ENCODE data around the gene PCDH9.

PCDH9 gene

DNA sequence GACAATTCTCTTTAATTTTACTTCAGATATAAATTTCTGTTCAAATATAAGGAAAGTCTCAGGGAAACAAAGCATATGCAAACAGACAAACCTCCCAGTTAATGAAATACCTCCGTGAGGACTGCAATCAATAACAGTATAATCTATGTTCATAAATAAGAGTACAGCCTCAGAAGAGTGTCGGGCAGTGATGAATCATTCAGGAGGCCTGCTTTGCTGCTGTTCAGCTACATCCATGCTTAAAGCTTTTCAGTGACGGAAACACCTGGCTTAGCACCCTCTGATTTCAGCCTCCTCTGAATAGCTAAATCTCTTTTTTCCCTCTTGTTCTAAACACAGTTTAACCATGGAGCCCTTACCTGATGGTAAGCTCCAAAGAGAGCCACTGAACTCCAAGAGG, 69.0 kb downstream of the PCDH9 start:
- DNase-seq (ENCODE audit: low read depth, low spot score) = no peak

GRCh38 chr13:67158903-67159302, 71.2 kb downstream of the PCDH9 start:
- DNase-seq (ENCODE audit: low read depth, low spot score) = no peak

GRCh38 chr13:67156723-67157060, 73.4 kb downstream of the PCDH9 start:
- DNase-seq (ENCODE audit: low read depth, low spot score) = no peak

DNA sequence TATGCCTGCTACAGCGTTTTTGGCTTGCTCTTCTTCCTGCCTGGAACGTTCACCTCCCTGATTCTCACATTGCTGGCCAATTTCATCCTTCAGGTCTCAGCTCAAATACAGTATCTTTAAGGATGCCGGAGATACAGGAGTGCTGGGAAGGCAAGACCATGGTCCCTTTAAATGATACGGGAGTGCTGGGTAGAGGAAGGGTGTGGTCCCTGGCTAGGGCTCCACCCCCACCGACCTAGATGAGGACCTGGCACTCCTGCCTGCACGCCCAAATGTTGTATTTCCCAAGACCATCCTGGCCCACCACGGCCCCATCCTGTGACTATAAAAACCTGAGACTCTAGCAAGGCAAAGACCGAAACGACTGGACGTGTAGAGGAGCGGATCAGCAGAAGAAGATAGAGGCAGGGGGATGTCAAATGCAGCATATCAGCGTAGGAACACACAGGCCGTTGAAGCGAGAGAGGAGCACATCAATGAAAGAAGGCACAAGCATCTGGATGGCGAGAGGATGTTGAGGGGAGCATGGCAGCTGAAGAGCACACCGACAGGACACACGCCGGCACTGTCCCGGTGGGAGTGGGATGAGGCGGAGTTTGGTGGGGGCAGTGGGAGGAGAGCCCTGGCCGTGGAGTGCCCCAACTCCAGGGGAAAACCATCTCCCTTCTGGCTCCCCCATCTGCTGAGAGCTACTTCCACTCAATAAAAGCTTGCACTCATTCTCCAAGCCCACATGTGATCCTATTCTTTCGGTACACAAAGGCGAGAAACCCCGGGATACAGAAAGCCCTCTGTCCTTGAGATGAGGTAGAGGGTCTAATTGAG, 74.0 kb downstream of the PCDH9 start:
- DNase-seq (ENCODE audit: low read depth, low spot score) = no peak

DNA sequence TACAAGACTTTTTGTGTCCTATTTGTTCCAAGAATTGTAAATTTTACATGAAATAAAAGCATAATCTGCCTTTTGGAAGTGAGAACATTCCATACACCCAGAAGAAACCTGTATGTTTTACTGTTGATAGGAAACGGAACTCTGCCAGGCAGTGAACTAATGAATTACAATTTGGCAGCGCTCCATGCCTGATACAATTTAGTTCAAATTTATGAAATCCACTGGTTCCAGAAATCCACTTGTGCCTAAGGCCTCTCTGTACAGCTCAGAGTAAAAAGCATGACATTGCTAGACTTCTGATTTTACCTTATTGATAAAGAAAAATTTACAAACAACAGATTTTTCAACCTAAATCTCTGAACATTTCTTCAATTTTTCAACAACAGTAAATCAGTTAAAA, 78.1 kb downstream of the PCDH9 start:
- DNase-seq (ENCODE audit: low read depth, low spot score) = no peak

DNA sequence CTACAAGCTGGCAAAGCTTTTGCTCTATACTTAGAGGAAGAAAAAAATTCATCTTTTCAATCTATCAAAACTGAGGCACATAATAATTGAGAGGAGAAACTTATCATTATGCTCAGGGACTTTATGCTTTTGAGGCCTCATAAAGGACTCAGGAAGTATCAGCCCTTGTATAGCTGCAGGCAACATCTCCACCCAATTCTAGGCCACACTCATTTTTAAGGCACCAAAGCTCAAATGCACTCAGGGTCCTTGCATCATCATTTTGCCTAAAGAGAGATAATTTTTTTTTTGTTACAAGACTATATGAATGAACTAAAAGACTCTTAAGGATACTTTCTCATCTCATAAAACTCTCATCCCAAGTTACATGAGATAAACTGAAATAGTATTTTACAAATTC, 78.5 kb downstream of the PCDH9 start:
- no peak for DNase-seq (ENCODE audit: low read depth, low spot score)

GRCh38 chr13:67150608-67151007, 79.5 kb downstream of the PCDH9 start:
- no peak for DNase-seq (ENCODE audit: low read depth, low spot score)

DNA sequence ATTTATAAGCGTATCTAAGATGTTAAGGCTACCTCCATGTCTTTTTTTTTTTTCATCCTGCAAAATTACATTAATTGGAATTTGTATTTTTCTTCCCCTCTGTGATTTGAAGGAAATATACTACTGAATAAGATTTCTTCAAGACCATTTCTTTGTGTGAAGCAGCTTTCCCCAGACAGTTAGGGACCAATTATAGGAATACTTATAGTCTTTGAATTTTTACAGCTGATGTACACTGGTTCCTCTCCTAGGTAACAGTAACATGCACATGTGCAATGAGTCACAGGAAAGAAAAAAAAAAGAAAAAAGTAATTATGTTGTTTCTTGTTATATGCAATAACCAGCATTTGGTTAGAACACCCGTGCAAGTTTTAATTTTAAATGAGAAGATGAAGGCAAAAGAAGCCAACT, 82.0 kb downstream of the PCDH9 start:
- peak; percentile 42 for DNase-seq (ENCODE audit: low read depth, low spot score)

- peak; percentile 77 for DNase-seq (ENCODE audit: low read depth, low spot score)
Measured at GRCh38 chr13:67147342-67148133, 82.6 kb downstream of the PCDH9 start.

DNA sequence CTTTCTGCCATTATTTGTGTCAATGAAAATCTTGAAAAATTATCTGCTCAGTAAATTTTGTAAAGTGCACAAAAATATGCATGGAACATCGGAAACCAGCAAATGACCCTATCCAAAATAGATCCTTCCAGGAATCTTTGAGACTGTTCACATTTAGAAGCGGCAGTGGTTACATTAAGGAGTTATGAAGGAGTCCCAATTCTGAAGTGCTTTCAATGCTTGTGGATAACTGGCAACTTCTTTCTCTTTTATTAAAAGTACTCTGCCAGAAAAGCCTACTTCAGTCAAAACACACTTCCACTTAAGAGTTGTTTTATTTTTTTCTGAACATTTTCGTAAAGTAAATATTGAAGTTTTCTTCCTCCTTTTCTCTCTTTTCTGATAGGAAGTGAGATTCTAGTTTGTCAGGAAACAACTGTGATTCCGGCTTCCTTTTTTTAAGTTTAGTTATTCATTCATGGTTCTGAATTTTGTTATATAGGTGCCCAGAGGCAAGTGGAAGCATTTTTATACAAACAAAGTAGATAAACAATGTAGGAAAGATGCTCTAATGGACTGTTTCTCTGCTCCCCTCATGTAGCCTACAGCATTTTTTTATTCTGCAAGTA, 83.5 kb downstream of the PCDH9 start:
- no peak for DNase-seq (ENCODE audit: low read depth, low spot score)

DNA sequence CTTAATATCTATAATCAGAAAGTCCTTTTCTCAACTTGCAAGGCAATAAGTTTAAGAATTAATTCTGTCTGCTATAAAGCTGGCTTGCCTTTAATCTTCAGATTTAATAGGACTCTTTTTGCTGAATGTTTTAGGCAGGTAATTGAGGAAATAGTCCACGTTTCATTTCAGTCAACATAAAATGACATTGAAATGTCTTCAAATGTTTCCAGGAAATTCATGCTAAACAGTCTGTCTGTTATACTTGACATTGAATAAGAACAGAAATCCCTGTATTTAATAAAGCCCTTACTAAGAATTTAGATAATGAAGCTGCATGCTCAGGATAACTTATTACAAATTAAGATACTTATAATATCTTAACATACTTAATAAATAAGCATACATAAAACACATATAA, 84.2 kb downstream of the PCDH9 start:
- DNase-seq (ENCODE audit: low read depth, low spot score) = no peak

GRCh38 chr13:67143544-67144115, 86.5 kb downstream of the PCDH9 start:
- no peak for DNase-seq (ENCODE audit: low read depth, low spot score)

GRCh38 chr13:67140006-67140405, 90.1 kb downstream of the PCDH9 start:
- no peak for DNase-seq (ENCODE audit: low read depth, low spot score)

GRCh38 chr13:67139551-67139950, 90.6 kb downstream of the PCDH9 start:
- DNase-seq (ENCODE audit: low read depth, low spot score) = no peak

- no peak for DNase-seq (ENCODE audit: low read depth, low spot score)
Measured at GRCh38 chr13:67138970-67139369, 91.2 kb downstream of the PCDH9 start.

- no peak for DNase-seq (ENCODE audit: low read depth, low spot score)
Measured at GRCh38 chr13:67137044-67137735, 92.9 kb downstream of the PCDH9 start.

GRCh38 chr13:67136157-67136556, 94.0 kb downstream of the PCDH9 start:
- no peak for DNase-seq (ENCODE audit: low read depth, low spot score)

DNA sequence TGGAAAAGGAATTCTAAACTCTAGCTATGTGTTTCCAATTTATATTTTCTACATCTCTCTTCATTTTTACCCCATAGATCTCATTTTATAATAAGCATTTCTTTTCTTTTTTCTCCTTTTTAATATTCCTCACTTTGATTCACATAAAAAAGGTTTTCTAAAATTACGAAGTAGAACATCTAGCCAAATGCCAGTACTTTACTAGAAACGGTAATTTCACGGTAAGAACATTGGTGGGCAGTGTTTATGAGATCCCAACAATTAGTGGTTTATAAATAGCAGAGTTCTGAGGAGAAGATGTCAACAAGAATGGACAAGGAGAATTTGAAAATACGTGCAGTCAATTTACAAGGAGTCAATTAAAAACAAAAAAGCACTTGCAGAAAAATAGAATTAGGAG, 94.8 kb downstream of the PCDH9 start:
- DNase-seq (ENCODE audit: low read depth, low spot score) = no peak

DNA sequence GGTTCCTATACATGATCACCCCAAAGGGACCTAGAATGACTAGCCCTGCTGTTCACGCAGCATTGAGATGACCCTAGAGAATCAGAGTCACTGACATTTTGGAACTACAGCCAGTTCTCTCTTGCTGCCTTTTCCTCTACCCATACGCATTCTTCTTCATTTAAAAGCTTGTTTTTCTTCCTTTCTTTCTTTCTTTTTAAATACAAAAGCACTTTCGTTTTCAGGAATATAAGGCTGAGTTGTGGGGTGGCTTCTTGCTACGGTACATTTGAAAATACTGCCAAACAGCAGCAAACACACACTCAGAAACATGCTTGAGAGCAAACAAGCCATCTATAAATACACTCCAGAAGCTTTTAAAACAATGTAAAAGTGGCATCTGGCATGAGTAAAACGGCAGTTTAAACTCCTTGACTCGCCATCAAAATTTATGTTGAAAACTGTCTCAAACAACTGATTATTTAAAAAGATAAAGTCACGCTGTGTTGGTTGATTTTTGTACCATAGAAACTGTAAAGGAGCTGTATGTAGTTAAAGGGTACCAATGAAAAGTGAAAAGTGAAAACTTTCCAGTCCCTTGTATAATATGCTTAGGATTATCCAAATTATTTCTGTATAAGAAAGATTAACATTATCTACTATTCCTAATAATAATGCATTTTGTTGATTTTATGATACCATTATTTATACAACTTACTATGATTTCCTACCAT, 95.6 kb downstream of the PCDH9 start:
- peak; percentile 21 for DNase-seq (ENCODE audit: low read depth, low spot score)

- no peak for DNase-seq (ENCODE audit: low read depth, low spot score)
Measured at GRCh38 chr13:67133476-67133875, 96.7 kb downstream of the PCDH9 start.

DNA sequence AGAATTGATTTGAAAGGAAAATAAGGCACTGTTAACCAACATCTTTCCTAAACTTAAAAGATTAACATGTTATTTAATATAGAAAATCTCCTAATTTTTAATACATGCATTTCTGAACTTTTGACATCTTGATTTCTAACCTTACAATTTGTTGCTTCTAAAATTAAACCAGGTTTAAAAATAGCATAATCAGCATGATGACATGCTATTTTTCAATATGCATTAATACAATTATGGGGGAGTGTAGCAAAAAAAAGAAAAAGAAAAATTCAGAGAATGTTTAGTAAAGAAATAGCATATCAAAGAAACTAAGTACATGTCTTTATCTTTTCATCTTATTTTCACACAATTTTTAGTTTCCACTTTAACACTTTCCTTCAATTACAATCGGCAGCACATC, 98.7 kb downstream of the PCDH9 start:
- DNase-seq (ENCODE audit: low read depth, low spot score) = no peak

All from astrocyte of the hippocampus (primary cell).